Measurements from ENCODE around the gene CNTNAP2.

CNTNAP2 gene

GRCh38 chr7:147261693-147262092 is 1145.1 kb downstream of the CNTNAP2 start:
- no peak for DNase-seq (ENCODE audit: low read depth)

- DNase-seq (ENCODE audit: low read depth), result no peak
These were observed 1148.9 kb downstream of the CNTNAP2 start for GRCh38 chr7:147265528-147265927.

- DNase-seq (ENCODE audit: low read depth), result no peak
These were observed 1159.5 kb downstream of the CNTNAP2 start for GRCh38 chr7:147276106-147276505.

- DNase-seq (ENCODE audit: low read depth), result no peak
These were observed 1160.3 kb downstream of the CNTNAP2 start for GRCh38 chr7:147276783-147277370.

GRCh38 chr7:147279514-147279913 is 1162.9 kb downstream of the CNTNAP2 start:
- no peak for DNase-seq (ENCODE audit: low read depth)

GRCh38 chr7:147279964-147280374 is 1163.4 kb downstream of the CNTNAP2 start:
- DNase-seq (ENCODE audit: low read depth), result no peak

GRCh38 chr7:147282204-147282603 is 1165.6 kb downstream of the CNTNAP2 start:
- DNase-seq (ENCODE audit: low read depth), result no peak

GRCh38 chr7:147296201-147296600 is 1179.6 kb downstream of the CNTNAP2 start:
- no peak for DNase-seq (ENCODE audit: low read depth)

GRCh38 chr7:147296986-147297385 is 1180.4 kb downstream of the CNTNAP2 start:
- DNase-seq (ENCODE audit: low read depth), result no peak

- no peak for DNase-seq (ENCODE audit: low read depth)
These were observed 1182.0 kb downstream of the CNTNAP2 start for GRCh38 chr7:147298611-147299043.

GRCh38 chr7:147300293-147300692 is 1183.7 kb downstream of the CNTNAP2 start:
- no peak for DNase-seq (ENCODE audit: low read depth)

- DNase-seq (ENCODE audit: low read depth), result no peak
These were observed 1187.8 kb downstream of the CNTNAP2 start for GRCh38 chr7:147304376-147304775.

- no peak for DNase-seq (ENCODE audit: low read depth)
These were observed 1189.2 kb downstream of the CNTNAP2 start for GRCh38 chr7:147305827-147306226.

GRCh38 chr7:147308539-147308938 is 1191.9 kb downstream of the CNTNAP2 start:
- DNase-seq (ENCODE audit: low read depth), result no peak

GRCh38 chr7:147311336-147311735 is 1194.7 kb downstream of the CNTNAP2 start:
- no peak for DNase-seq (ENCODE audit: low read depth)

GRCh38 chr7:147321504-147321903 is 1204.9 kb downstream of the CNTNAP2 start:
- DNase-seq (ENCODE audit: low read depth), result no peak

GRCh38 chr7:147332988-147333387 is 1216.4 kb downstream of the CNTNAP2 start:
- no peak for DNase-seq (ENCODE audit: low read depth)

- no peak for DNase-seq (ENCODE audit: low read depth)
These were observed 1246.5 kb downstream of the CNTNAP2 start for GRCh38 chr7:147363101-147363500.

- no peak for DNase-seq (ENCODE audit: low read depth)
These were observed 1259.6 kb downstream of the CNTNAP2 start for GRCh38 chr7:147376192-147376591.

GRCh38 chr7:147380926-147381325 is 1264.3 kb downstream of the CNTNAP2 start:
- no peak for DNase-seq (ENCODE audit: low read depth)

- DNase-seq (ENCODE audit: low read depth), result no peak
These were observed 1277.7 kb downstream of the CNTNAP2 start for GRCh38 chr7:147394329-147394728.

GRCh38 chr7:147400221-147400689 is 1283.7 kb downstream of the CNTNAP2 start:
- DNase-seq (ENCODE audit: low read depth), result no peak

GRCh38 chr7:147400925-147401324 is 1284.3 kb downstream of the CNTNAP2 start:
- no peak for DNase-seq (ENCODE audit: low read depth)

- no peak for DNase-seq (ENCODE audit: low read depth)
These were observed 1289.0 kb downstream of the CNTNAP2 start for GRCh38 chr7:147405621-147406020.

Measured in activated T-helper 9 cell treated with anti-CD3 and anti-CD28 coated beads, Interleukin-2, amount 50 U/mL, for 16 hours (primary cell).